Fibroblast of lung (primary cell): ENCODE results near the gene SEC22A. TPM values are rescaled to one million over a fixed set of nuclear protein-coding genes. Genes with fewer than 3 reads are reported as not detected.

Experiments used
- DNase-seq, 2 donors: peaks; one replicate each; pipeline versions ENCODE4 v3.0.0 to v3.0.0-alpha.2; 2010; ENCODE audit warnings: low read depth in 2 of 2
- H2AFZ ChIP-seq: 2 replicates; pipeline ENCODE4 v1.5.1; 2012; ENCODE audit warnings: low read length, control low read depth, inconsistent platforms
- H3K27ac ChIP-seq: 2 replicates; pipeline ENCODE4 v1.5.1; 2011; ENCODE audit warnings: low read length, control low read depth; ENCODE audit not compliant: insufficient read depth
- H3K27me3 ChIP-seq: 2 replicates; pipeline ENCODE4 v1.5.1; 2011; ENCODE audit warnings: mild to moderate bottlenecking, low read length; ENCODE audit not compliant: control insufficient read depth, insufficient read depth
- H3K36me3 ChIP-seq: 2 replicates; pipeline ENCODE4 v1.5.1; 2011; ENCODE audit warnings: low read length; ENCODE audit not compliant: control insufficient read depth, insufficient read depth
- H3K4me1 ChIP-seq: 2 replicates; pipeline ENCODE4 v1.5.1; 2011; ENCODE audit warnings: low read length; ENCODE audit not compliant: control insufficient read depth, insufficient read depth; ENCODE audit errors: extremely low read depth
- H3K4me2 ChIP-seq: 2 replicates; pipeline ENCODE4 v1.5.1; 2011; ENCODE audit warnings: low read length, control low read depth; ENCODE audit not compliant: insufficient read depth; ENCODE audit errors: extremely low read depth
- H3K4me3 ChIP-seq, 4 experiments: fragments of 200-600 bp in 1 of 4; sonication (generic) in 1 of 4; replicated peaks in 1 of 4; 2 replicates each; pipeline ENCODE4 v1.5.1; 2011 to 2016; ENCODE audit warnings: low read length in 4 of 4, low read depth in 3 of 4, mild to moderate bottlenecking in 3 of 4, control low read depth in 2 of 4, inconsistent platforms in 1 of 4, mixed read lengths in 1 of 4; ENCODE audit not compliant: insufficient read depth in 1 of 4; ENCODE audit errors: control extremely low read depth in 1 of 4
- H3K79me2 ChIP-seq: 2 replicates; pipeline ENCODE4 v1.5.1; 2012; ENCODE audit warnings: mild to moderate bottlenecking, low read length, inconsistent platforms; ENCODE audit not compliant: control insufficient read depth, insufficient read depth
- H3K9ac ChIP-seq: 2 replicates; pipeline ENCODE4 v1.5.1; 2011; ENCODE audit warnings: mild to moderate bottlenecking, low read length, control low read depth; ENCODE audit not compliant: insufficient read depth
- H3K9me3 ChIP-seq: 2 replicates; pipeline ENCODE4 v1.5.1; 2012; ENCODE audit warnings: low read depth, low read length; ENCODE audit not compliant: control insufficient read depth, insufficient read depth
- H4K20me1 ChIP-seq: 2 replicates; pipeline ENCODE4 v1.5.1; 2011; ENCODE audit warnings: low read length; ENCODE audit not compliant: control insufficient read depth, insufficient read depth; ENCODE audit errors: extremely low read depth
- CTCF ChIP-seq, 2 donors: IDR thresholded peaks in 1 of 2; conservative IDR thresholded peaks in 1 of 2; 1 replicate in 1 of 2; 2 replicates in 1 of 2; pipeline ENCODE4 v1.5.1; 2011 to 2012; ENCODE audit warnings: low read length in 2 of 2, control low read depth in 1 of 2, inconsistent platforms in 1 of 2, low read depth in 1 of 2, mild to moderate bottlenecking in 1 of 2
- EZH2 ChIP-seq: IDR thresholded peaks from 2 replicates; pipeline ENCODE4 v1.5.1; 2012; ENCODE audit warnings: low read length, control low read depth, mild to moderate bottlenecking; ENCODE audit errors: missing control alignments
- polyA plus RNA-seq, 2 donors: library from polyadenylated mRNA; depleted of rRNA in 1 of 2; stranded (reverse) in 1 of 2; unstranded in 1 of 2; fragments of >200 nt; gene quantifications; 2 replicates each; pipeline ENCODE4 v1.2.1, GENCODE V29; 2011 to 2012; ENCODE audit warnings: missing spikeins in 1 of 2
- total RNA-seq: library from RNA; depleted of rRNA; stranded (reverse); fragments of >200 nt; gene quantifications from 2 replicates; pipeline ENCODE4 v1.2.1, GENCODE V29; 2014

Gene SEC22A
- total and polyA plus RNA-seq, 2 donors (not counting 1 experiment from before 2014, with no cell fraction given) = 45.4 to 52.7 TPM

- DNase-seq = no peak
- H3K9ac ChIP-seq = no peak overlapping the region
- H3K4me1 ChIP-seq = no peaks in the 10 kb centered on the region
- H3K4me2 ChIP-seq = no peak overlapping the region
- H3K36me3 ChIP-seq = no peaks in the 10 kb centered on the region
- TF ChIP-seq EZH2 (no peak), CTCF (conservative IDR thresholded peaks at IDR 0.05 in 1 of 2, IDR thresholded peaks at IDR 0.05 in 1 of 2; ENCODE audit: low read depth in 1 of 2, low read length in 2 of 2) (no peak)
- no peaks in the 10 kb centered on the region for H3K9me3 ChIP-seq
- H3K4me3 ChIP-seq = no peak overlapping the region
- no peak overlapping the region for H3K27ac ChIP-seq
- no peaks in the 10 kb centered on the region for H3K27me3 ChIP-seq
- H3K79me2 ChIP-seq = no peaks in the 10 kb centered on the region
- H4K20me1 ChIP-seq = no peaks in the 10 kb centered on the region
- no peak overlapping the region for H2AFZ ChIP-seq
These were observed 79.7 kb downstream of the SEC22A start for GRCh38 chr3:123281406-123281805.

DNA sequence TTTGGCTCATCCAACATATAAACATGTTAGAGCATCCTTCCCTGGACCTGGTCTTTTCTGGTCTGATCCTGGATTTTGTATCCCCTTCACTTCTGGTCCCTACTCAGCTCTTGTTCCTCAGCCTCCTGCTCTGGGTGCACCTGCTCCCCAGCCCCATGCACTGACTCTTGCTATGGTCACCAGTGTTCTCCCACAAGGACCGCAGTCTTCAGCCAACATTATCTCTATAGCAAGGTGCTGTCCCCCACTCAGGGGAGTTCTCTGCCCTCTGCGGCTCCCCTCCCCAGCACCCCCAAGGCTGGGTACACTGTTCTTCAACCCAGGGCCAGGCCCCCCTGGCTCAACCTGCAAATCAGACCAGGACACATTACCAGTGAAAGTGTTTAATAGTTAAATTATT, 80.2 kb downstream of the SEC22A start:
- no peak overlapping the region for H3K27ac ChIP-seq
- no peaks in the 10 kb centered on the region for H4K20me1 ChIP-seq
- DNase-seq = no peak
- H3K9me3 ChIP-seq = no peaks in the 10 kb centered on the region
- H3K4me3 ChIP-seq = no peak overlapping the region
- no peak overlapping the region for H3K9ac ChIP-seq
- H2AFZ ChIP-seq = no peak overlapping the region
- TF ChIP-seq EZH2 (no peak), CTCF (conservative IDR thresholded peaks at IDR 0.05 in 1 of 2, IDR thresholded peaks at IDR 0.05 in 1 of 2; ENCODE audit: low read depth in 1 of 2, low read length in 2 of 2) (no peak)
- no peak overlapping the region for H3K4me2 ChIP-seq
- H3K79me2 ChIP-seq = no peaks in the 10 kb centered on the region
- H3K4me1 ChIP-seq = no peaks in the 10 kb centered on the region
- H3K27me3 ChIP-seq = no peaks in the 10 kb centered on the region
- no peaks in the 10 kb centered on the region for H3K36me3 ChIP-seq

DNA sequence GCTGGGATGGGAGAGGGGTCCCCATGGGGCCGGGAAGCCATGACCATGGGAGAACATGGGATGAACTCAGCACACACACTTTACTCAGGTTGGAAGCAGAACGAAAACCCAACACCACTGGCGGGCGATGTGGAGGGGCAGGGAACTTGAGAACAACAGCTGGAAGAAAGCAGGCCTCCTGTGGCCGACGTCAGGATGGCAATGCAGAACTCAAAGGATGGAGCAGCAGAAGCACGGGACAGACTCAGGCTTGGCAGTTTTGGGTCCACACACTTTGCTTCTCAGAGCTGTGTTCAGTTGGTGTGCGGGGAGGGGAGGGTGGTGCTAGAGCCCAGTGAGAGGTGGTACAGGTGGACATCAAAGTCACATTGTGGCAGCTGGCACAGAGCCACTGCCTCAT, 80.7 kb downstream of the SEC22A start:
- H3K4me1 ChIP-seq = no peaks in the 10 kb centered on the region
- H3K4me2 ChIP-seq = no peak overlapping the region
- no peaks in the 10 kb centered on the region for H4K20me1 ChIP-seq
- TF ChIP-seq CTCF (conservative IDR thresholded peaks at IDR 0.05 in 1 of 2, IDR thresholded peaks at IDR 0.05 in 1 of 2; ENCODE audit: low read depth in 1 of 2, low read length in 2 of 2) = no peak
- no peak for TF ChIP-seq EZH2
- no peaks in the 10 kb centered on the region for H3K79me2 ChIP-seq
- H3K9ac ChIP-seq = no peak overlapping the region
- no peak for DNase-seq
- H3K27ac ChIP-seq = no peak overlapping the region
- H3K27me3 ChIP-seq = no peaks in the 10 kb centered on the region
- no peaks in the 10 kb centered on the region for H3K36me3 ChIP-seq
- no peak overlapping the region for H3K4me3 ChIP-seq
- no peak overlapping the region for H2AFZ ChIP-seq
- no peaks in the 10 kb centered on the region for H3K9me3 ChIP-seq
